ENCODE data around the gene EPB41L2.
"Not testable (repeated sequence)": the region's sequence is repeated elsewhere in the genome, so short reads cannot be mapped to it uniquely, and the experiment has no call there.

Gene EPB41L2

DNA sequence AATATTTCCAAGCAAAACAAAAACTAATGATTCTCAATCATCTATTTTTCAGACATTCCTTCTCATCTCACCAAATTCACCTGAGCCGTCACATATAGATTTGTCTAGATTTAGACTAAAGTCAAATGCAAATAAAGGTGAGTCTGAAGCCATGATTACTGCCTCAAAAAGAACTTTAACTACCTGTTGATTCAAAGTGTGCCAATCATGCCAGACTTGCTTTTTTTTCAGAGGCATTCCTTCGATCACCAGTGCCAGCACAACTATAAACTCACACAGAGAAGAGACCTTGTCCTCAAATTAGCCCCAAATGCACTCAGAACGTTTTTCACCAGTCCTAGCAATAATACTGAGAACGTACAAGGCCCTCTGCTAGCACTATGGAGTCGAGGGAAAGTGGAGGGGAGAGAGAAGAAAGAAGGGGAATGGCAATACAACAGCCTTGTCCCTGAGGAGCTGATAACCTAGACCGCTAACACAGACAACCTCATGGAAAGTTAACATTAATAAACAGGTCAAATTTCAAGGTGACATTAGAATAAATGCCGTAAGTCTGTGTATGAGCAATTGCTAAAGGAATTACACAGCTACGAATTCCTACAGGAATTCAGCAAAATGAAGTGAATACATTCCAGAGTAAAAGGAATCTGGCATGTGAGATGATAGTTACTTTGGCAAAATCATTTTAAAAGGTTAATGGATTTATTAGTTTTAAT lies 60.9 kb downstream of the EPB41L2 start:
- FAIRE-seq, result no peak

- no peak for FAIRE-seq
Observed at GRCh38 chr6:131001111-131001736, 61.8 kb downstream of the EPB41L2 start.

- no peak for FAIRE-seq
Observed at GRCh38 chr6:131000544-131000943, 62.5 kb downstream of the EPB41L2 start.

DNA sequence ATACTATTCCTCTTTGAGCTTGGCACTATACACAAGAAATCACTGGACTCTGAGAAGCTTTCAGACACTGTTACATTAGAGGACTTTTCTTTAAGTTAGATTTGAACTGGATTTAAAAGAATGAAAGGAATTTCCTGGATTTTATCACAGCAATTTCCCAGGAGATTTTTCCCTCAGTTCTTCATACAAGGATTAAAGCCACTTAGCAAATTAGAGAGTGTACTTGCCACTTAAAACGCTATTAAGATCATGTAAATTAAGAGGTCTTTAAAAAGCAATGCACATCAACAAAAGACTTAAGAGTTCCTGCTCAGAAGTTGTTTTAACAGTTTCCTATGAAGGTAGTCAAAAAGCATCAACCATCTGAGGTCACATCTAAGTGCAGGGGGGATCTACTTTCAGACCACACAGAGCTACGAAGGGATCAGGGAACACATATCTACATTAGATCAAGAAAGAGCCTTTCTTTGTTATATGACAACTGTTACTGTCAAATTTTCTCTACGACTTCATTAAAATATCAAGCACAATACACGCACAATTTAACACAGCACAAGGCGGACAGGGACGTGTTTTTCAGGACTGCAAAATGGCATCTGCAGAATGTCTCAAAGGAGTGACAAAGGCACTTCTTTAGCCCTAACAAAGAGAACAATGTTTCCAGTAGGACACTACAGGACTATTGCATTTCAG lies 65.8 kb downstream of the EPB41L2 start:
- FAIRE-seq, result peak; percentile 41

GRCh38 chr6:130996635-130997034 lies 66.4 kb downstream of the EPB41L2 start:
- no peak for FAIRE-seq

DNA sequence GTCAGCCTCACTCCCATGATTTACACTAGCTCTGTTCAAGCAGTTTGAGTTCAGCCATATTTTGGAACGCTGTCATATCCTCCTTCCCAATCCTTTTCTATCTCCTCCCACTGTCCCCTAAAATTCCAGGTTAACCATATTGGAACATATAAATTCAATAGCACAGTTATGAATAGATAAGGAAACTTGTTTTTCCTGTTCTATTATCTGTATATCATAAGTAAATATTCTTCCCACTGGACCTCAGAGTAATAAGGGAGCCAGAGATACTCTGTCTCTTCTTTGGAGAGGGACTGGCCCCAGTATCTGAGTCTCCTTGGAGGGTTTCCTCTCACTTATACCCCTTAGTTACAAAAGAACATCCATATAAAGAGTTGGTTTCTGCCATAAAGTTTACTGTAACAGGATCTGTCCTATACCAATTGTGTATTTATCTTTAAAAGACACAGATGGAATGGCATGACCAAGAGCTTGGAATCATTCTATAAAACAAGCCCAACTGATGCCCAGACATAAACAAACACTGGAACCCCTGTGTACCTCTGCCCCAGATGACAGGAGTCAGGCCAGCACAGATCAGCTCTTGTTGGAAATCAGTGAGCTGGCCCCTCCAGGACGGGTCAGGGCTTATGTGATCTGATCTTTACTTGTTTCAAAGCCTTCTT lies 67.1 kb downstream of the EPB41L2 start:
- FAIRE-seq, result no peak

DNA sequence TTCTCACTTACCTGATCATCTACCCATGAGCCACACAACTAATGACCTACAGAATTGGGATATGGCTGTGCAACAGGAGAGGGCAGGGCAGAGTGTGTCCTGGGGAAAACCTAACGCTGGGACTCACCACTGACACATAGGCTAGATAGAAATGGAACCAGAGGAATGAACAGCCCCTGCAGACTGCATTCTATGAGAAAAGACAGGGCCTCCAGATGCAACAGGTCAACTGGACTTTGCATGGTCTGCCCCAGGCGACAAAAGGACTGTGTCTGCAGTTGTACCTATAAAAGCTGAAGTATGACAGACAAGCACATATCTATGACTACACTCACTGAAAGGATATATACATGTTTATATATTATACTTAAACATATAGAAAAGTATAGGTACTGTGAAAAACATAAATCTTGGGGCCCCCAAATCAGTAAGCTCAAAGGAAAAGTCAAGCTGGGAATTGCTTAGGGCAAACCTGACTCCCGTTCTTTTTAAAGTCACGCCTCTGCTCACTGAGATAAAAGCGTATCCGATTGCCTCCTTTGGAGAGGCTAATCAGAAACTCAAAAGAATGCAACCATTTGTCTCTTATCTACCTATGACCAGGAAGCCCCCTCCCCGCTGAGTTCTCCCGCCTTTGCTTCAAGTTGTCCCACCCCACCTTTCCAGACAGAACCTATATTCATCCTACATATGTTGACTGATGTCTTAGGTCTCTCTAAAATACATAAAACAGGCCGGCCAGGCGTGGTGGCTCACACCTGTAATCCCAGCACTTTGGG lies 68.5 kb downstream of the EPB41L2 start:
- FAIRE-seq, result no peak

DNA sequence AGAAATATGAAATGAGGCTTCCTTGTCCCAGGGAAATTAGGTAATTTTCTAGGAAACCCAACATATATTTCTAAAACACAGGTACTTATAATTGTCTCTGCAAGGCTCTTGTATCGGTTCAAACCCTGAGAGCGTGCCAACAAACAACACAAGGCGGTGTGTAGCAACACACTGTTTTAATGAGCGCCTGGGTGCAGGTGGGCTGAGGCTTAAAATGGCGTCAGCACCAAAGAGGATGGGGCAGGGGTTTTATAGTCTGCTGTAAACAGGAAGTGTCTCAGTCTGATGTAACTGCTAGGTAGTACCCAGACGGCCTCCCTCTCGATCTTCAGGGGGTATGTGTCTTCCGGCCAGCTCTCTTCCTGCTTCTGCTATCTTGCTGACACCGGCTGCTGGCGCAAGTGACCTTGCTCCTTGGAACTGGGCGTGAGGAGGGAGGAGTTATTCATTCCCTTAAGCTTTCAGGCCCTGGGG lies 69.7 kb downstream of the EPB41L2 start:
- FAIRE-seq, result no peak

DNA sequence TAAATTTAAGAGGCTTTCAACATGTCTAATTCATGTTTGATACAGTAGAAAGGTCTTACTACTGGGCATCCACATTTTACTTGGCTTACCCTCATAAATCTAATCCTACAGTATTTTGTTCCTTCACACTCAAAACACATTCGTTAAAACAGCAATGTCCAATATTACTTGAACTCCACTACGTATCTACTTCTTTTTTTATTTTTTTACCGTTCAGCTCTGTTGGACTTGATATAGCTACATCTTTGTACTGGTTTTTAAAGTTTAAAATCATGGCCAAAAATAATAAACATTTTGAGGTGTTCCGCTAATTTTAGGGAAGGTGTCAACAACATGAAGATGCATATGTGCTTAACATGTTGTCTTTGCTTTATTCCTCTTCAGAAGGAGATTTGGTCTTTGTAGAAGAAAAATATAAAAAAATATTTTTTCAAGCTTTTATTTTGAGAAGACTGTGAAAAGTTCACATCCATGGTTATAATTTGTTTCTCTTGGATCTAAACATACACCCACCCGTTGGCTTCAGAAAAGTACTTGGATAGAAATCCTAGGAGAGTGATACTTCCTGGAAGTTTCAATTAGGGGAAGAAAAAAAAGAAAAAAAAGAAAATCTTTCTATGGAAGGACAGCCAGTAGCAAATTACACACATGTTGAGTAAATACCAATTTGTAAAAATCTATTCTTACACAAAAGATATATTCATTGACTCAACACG lies 71.5 kb downstream of the EPB41L2 start:
- FAIRE-seq, result no peak

DNA sequence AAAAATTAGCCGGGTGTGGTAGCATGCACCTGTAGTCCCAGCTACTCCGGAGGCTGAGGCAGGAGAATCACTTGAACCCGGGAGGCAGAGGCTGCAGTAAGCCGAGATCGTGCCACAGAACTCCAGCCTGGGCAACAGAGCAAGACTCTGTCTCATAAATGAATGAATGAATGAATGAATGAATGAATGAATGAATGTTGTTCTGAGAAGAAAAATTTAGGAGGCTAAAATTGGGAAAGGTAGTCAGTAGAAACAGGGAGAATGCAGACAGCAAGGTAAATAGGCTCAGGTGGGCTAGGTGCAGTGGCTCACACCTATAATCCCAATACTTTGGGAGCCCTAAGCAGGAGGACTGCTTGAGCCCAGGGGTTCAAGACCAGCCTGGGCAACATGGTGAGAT lies 75.5 kb downstream of the EPB41L2 start:
- FAIRE-seq, result not testable (repeated sequence)

DNA sequence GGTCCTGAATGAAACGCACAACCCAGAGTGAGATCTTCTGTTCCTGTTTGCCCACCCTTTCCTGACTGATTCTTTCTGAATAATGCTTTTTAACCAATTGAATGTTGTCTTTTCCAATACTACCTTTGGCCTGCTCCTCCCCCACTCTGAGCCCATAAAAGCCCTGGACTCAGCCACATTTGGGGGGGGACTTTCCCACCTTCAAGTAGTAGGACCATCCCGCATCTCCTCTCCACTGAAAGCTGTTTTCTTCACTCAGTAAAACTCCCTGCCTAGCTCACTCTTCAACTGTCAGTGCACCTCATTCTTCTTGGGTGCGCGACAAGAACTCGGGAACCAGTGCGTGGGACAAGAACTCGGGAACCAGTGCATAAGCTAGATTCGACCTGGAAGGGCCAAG lies 77.9 kb downstream of the EPB41L2 start:
- no peak for FAIRE-seq

- FAIRE-seq, result no peak
Observed at GRCh38 chr6:130982941-130983456, 80.0 kb downstream of the EPB41L2 start.

DNA sequence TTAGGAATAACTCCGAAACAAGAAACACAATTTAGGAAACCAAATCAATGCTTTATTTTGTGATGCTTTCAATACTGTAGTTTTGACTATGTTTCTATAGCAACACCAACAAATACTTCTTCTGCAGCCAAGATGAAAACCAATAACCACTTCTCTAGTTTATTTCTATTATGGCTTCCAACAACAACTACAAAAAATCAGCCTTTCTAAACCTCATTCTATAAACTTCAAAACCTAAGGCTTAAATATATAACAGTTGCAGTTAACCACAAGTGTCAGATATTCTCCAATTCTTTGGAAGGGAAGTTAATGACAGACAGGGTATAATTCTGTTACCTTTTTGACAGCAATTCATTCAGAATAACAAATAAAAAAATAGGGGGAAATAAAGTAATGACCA lies 80.9 kb downstream of the EPB41L2 start:
- FAIRE-seq, result no peak

- FAIRE-seq, result no peak
Observed at GRCh38 chr6:130981409-130981808, 81.6 kb downstream of the EPB41L2 start.

GRCh38 chr6:130980310-130981032 lies 82.6 kb downstream of the EPB41L2 start:
- no peak for FAIRE-seq

- FAIRE-seq, result no peak
Observed at GRCh38 chr6:130978660-130979396, 84.2 kb downstream of the EPB41L2 start.

GRCh38 chr6:130978180-130978579 lies 84.9 kb downstream of the EPB41L2 start:
- no peak for FAIRE-seq

DNA sequence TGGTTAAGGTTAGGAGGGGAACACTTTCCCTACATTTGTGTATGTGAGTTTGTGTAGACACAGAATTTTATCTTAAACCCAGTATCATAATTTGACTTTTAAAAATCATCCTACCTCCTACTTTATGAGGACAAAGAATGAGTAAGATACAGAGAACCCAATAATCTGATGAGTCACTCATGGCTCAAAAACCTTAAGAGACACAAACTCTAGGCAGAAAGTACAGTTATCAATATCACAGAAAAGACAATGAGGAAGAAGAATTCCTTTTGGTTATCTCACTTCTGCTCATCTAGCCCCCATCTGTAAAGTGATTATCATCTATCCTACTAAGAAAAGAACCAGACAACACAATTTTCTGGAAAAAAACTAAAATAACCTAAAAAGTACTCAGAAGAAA lies 87.7 kb downstream of the EPB41L2 start:
- no peak for FAIRE-seq

- no peak for FAIRE-seq
Observed at GRCh38 chr6:130973521-130974277, 89.3 kb downstream of the EPB41L2 start.

Data from endometrium (tissue), 2 donors.